HG03066 (cell line): ENCODE results near the gene ABCC11.
A peak's percentile ranks its signal among the peaks of the same experiment; 100 is the strongest.
"Not testable (repeated sequence)": the region's sequence is repeated elsewhere in the genome, so short reads cannot be mapped to it uniquely, and the experiment has no call there.

Experiments
- ATAC-seq: cut with Tn5 transposase; IDR thresholded peaks from one replicate; pipeline ENCODE4 v1.9.1; 2021; ENCODE audit warnings: low read depth; ENCODE audit not compliant: unreplicated experiment

The ABCC11 gene

GRCh38 chr16:48204825-48205151 is 42.6 kb downstream of the ABCC11 start:
- no peak for ATAC-seq

- no peak for ATAC-seq
Measured at GRCh38 chr16:48203974-48204824, 43.1 kb downstream of the ABCC11 start.

- no peak for ATAC-seq
Measured at GRCh38 chr16:48201515-48202201, 45.7 kb downstream of the ABCC11 start.

GRCh38 chr16:48197294-48197693 is 50.0 kb downstream of the ABCC11 start:
- ATAC-seq = no peak

- no peak for ATAC-seq
Measured at GRCh38 chr16:48194828-48195556, 52.3 kb downstream of the ABCC11 start.

DNA sequence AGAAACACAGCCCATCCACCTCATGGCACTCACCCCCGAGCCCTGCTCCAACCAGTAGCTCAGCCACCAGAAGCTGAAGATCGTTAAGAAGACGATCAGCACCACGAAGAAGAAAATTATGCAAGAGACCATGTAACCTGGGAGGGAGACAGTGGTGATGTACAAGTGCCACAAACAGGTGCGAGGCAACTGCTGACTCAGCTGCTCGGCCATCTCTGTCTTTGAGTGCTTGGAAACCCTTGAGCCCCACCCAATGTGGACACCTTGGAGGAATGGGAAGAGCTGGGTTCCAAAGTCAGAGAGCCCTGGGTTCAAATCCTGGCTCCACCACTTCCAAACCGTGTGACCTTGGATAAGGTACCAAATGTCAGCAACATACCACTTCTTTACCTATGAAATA is 53.5 kb downstream of the ABCC11 start:
- ATAC-seq = no peak

DNA sequence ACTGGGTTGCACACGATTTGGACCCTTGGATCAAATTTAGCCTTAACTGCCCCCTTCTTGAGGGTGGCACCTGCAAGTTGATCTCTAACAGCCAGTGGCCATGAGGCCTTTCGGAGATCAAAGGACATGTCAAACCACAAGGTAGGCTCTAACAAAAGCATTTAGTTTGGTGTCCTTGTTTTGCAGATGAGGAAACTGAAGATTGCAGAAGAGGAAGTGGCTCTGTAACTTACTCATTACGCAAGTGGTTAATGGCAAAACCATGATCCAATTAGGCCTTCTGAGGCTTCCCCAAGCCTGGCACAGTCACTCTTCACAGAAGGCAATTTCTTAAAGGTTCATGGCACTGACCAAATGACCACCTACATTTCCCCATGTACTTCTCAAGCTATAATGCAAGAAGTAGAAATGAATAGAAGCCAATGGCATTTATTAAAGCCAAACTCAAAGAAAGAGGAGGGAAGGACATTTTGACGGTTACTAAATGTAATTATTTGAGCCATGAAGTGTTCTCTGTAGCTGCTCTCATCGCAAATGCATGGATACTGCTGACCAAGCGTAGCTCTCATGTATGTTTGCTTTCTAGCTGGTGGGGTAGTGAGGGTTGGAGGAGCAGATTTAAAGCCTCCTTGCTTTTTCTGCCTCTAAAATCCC is 58.8 kb downstream of the ABCC11 start:
- peak; percentile 92 for ATAC-seq

DNA sequence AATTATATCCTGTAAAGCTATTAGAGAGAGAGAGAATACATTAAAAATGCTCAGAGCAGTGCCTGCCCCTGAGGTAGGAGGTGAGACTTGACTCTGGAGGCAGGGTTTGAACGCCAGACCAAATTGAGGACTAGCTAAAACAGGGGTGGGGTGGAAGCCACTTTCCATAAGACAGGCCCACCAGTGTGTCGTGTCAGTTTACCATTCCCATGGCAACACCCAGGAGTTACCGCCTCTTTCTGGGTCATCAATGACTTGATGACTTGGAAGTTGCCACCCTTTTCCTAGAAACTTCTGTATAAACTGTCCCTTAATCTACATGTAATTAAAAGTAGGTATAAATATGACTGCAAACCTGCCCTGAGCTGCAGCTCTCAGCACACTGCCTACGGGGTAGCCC is 59.6 kb downstream of the ABCC11 start:
- no peak for ATAC-seq

DNA sequence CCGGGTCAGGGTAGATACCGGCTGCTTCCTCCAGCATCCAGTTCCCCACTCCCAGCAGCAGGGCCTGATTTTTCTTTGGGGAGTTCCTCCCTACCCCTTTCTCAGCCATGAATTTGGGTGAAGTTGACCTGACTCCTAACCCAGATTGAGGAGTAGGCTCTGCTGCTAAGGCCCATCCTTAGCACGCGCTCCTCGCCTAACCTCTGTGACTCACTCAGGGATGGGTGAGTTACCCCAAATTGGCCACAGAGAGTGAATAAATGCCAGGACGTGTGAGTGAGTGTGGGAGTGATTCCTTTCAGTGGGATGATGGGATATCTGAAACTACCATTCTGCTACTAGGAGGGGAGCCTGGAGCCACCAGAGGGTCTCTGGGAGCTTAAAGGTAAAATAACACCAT is 62.7 kb downstream of the ABCC11 start:
- ATAC-seq = no peak

DNA sequence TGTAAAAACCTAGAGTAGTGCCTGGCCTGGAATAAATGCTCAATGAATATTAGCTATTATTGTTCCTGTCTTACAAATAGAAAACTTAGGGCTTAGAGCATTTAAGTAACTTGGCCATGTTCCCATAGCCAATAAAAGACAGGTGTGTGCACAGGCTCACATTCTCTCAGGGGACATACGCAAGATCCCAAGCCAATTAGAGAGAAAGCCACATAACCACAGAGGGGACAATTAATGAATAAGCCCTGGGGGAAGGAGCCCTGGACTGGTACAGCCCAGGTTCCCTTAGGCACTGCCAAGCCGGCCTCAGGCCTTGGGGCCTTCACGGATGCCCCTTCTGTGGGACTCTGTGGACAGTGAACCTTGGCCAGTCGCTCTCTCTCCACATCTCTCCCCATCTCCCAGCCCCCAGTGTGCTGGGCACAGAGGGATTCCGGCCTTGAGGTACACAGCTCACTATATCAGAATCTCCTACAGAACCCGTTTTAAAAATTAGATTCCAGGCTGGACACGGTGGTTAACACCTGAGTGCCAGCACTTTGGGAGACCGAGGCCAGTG is 64.3 kb downstream of the ABCC11 start:
- ATAC-seq = no peak

GRCh38 chr16:48181746-48182520 is 65.4 kb downstream of the ABCC11 start:
- ATAC-seq = not testable (repeated sequence)

GRCh38 chr16:48180868-48181480 is 66.4 kb downstream of the ABCC11 start:
- no peak for ATAC-seq

DNA sequence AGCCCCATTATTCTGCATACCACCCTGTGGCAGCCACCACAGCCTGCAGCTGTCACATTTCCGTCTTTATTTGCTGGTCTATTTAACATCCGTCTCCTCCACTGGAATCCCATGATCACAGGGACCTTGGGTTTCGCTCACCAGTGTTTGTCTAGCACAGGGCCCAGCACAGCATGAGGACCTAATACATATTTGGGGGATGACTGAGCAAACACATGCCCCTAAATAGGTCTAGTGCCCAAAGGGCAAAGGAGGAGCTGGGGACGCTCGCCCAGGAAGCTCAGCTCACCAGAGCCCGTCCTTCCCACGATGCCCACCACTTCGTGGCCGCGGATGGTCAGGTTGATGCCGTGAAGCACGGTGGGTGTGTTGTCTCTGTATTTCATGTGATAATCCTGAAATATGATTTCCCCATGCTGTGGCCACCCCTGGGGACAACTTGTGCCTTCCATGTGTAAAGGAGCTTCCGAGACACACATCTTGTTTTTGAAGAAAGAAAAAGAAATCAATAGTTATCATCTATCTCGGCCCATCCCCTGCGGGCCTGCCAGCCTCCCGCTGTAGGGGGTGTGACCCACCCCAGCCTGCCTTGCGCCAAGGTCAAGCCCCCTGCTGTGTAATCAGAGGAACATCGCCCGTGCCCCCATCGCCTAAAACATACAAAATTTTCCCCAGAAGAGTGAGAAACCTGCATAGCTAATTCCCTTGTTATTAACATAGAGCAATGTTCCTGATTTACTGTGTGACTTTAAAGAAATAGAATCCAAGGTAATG is 70.5 kb downstream of the ABCC11 start:
- ATAC-seq = no peak

- no peak for ATAC-seq
Measured at GRCh38 chr16:48173889-48174288, 73.5 kb downstream of the ABCC11 start.

- ATAC-seq = no peak
Measured at GRCh38 chr16:48172682-48173081, 74.7 kb downstream of the ABCC11 start.

DNA sequence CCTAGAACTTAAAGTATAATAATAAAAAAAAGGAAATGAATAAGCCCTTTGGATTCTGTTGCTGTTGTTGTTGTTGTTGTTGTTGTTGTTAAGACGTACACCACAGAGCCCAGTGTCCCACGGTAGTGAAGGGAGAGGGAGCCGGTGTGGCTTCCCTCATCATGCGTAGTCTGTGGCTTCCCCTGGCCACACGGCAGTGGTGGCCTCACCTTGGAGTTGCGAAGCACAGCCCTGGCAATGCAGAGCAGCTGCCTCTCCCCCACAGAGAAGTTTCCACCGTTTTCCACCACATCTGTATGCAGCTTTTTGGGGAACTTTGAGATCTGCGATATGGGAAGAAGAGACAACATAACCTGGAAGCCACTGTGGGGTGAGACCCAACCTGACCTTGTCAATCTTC is 77.4 kb downstream of the ABCC11 start:
- ATAC-seq = no peak

DNA sequence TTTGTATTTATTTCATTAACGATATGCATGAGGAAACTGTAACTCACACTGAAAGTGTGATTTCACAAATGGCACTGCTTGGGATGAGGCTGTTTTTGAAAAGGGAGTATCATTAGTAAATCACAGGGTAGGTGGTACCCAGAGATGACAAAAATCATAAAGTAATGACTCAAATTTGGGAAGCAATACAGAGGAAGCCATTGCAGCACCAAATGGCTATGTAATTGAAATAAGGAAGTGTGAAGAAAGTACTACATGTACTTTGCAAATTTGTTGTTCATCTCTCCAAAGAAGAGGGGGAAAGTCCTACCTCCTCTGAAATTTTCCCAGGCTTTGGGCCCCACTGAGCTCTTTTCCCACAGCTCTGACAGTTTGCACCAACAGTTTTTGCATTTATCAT is 79.3 kb downstream of the ABCC11 start:
- no peak for ATAC-seq

DNA sequence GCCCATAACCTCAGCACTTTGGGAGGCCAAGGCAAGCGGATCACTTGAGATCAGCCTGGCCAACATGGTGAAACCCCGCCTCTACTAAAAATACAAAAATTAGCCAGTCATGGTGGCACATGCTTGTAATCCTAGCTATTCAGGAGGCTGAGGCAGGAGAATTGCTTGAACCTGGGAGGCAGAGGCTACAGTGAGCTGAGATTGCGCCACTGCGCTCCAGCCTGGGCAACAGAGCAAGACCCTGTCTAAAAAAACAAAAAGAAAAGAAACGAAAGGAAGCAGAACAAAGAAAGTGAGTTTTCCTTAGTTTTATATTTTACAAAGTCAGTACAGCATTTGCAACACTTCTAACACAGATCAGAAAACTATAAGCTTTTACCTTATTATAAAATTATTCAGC is 80.7 kb downstream of the ABCC11 start:
- not testable (repeated sequence) for ATAC-seq
